K562 (cell line): ENCODE measurements around the gene ALDOC. TPM values are rescaled to one million over a fixed set of nuclear protein-coding genes. Genes with fewer than 3 reads are reported as not detected.

Experiments
- ATAC-seq: fragments of 200-7000 bp; cut with Tn5 transposase; 3 replicates; pipeline ENCODE4 v1.9.1; 2020; ENCODE audit warnings: moderate library complexity
- BruUV-seq: library from RNA; stranded (reverse); fragments of 400-500 nt; replicated peaks from 2 replicates; lab custom pipeline; 2021; lab: Mats Ljungman, UMichigan
- CTCF ChIA-PET: fragments of 300-600 bp; formaldehyde crosslinking; extraction: SDS; loops from one replicate; lab custom pipeline; 2021; ENCODE audit warnings: low intra/inter-chr PET ratio; lab: Yijun Ruan, JAX
- POLR2A ChIA-PET: fragments of 300-600, 350-650 bp; sonication (Branson Sonifier 250); formaldehyde crosslinking; extraction: SDS; loops from one replicate; lab custom pipeline; 2021; ENCODE audit warnings: antibody characterized with exemption, inconsistent platforms; lab: Yijun Ruan, JAX
- DNase-seq, 4 experiments: peaks; one replicate each; pipeline versions ENCODE4 v3.0.0 to v3.0.0-alpha.2; 2011 to 2018; ENCODE audit warnings: low spot score in 3 of 4, mixed read lengths in 3 of 4; ENCODE audit errors: extremely low read depth in 1 of 4
- FAIRE-seq: peaks from 2 replicates; lab custom pipeline; 2011; peaks lifted over from hg19 to GRCh38; lab: Jason Lieb, UNC
- H2AFZ ChIP-seq: 2 replicates; pipeline ENCODE4 v1.6.0; 2011; ENCODE audit warnings: low read depth, low read length, control low read depth, inconsistent platforms
- H3K27ac ChIP-seq: fragments of 200-600 bp; 3 replicates; pipeline ENCODE4 v1.8.0; 2011; ENCODE audit warnings: low read depth, mild to moderate bottlenecking, control low read depth, inconsistent platforms, low read length, moderate library complexity, mixed read lengths; ENCODE audit errors: extremely low read depth
- H3K27me3 ChIP-seq, 2 experiments: fragments of 300-600 bp in 1 of 2; 2 replicates in 1 of 2; 3 replicates in 1 of 2; pipeline versions ENCODE4 v1.6.0 to v1.8.0; 2011; ENCODE audit warnings: inconsistent platforms in 2 of 2, low read length in 2 of 2, mild to moderate bottlenecking in 1 of 2, mixed read lengths in 1 of 2, moderate library complexity in 1 of 2; ENCODE audit not compliant: control insufficient read depth in 2 of 2, insufficient read depth in 2 of 2
- H3K36me3 ChIP-seq: fragments of 300-600 bp; 3 replicates; pipeline ENCODE4 v1.8.0; 2011; ENCODE audit warnings: mild to moderate bottlenecking, low read length, inconsistent platforms; ENCODE audit not compliant: control insufficient read depth, insufficient read depth
- H3K4me1 ChIP-seq, 2 experiments: fragments of 200-600 bp in 1 of 2; replicated peaks in 1 of 2; 2 replicates in 1 of 2; 3 replicates in 1 of 2; pipeline versions ENCODE4 v1.5.1 to v1.8.0; 2011; ENCODE audit warnings: inconsistent platforms in 2 of 2, low read length in 2 of 2, mild to moderate bottlenecking in 1 of 2, mixed read lengths in 1 of 2, moderate library complexity in 1 of 2; ENCODE audit not compliant: control insufficient read depth in 2 of 2, insufficient read depth in 2 of 2
- H3K4me2 ChIP-seq: 2 replicates; pipeline ENCODE4 v1.6.1; 2011; ENCODE audit warnings: low read length, control low read depth, inconsistent platforms, mixed read lengths; ENCODE audit not compliant: insufficient read depth
- H3K4me3 ChIP-seq: fragments of 200-600 bp; sonication (generic), shearing (Covaris generic); 2 replicates; pipeline ENCODE4 v1.5.1; 2016; ENCODE audit warnings: control low read depth, inconsistent platforms
- H3K79me2 ChIP-seq: fragments of 200-600 bp; 3 replicates; pipeline ENCODE4 v1.8.0; 2011; ENCODE audit warnings: low read length, inconsistent platforms; ENCODE audit not compliant: control insufficient read depth, insufficient read depth
- H3K9ac ChIP-seq, 2 experiments: 2 replicates each; pipeline versions ENCODE4 v1.6.0 to v1.6.1; 2011; ENCODE audit warnings: low read depth in 2 of 2, low read length in 2 of 2, control low read depth in 1 of 2, inconsistent platforms in 1 of 2, mild to moderate bottlenecking in 1 of 2, mixed read lengths in 1 of 2; ENCODE audit not compliant: insufficient read depth in 1 of 2
- H3K9me1 ChIP-seq: one replicate; pipeline ENCODE4 v1.6.0; 2011; ENCODE audit warnings: inconsistent platforms, mild to moderate bottlenecking, low read length, moderate library complexity; ENCODE audit not compliant: control insufficient read depth, insufficient read depth
- H3K9me3 ChIP-seq: replicated peaks from 2 replicates; pipeline ENCODE4 v1.5.1; 2011; ENCODE audit warnings: low read depth, low read length, inconsistent platforms; ENCODE audit not compliant: control insufficient read depth, insufficient read depth
- H4K20me1 ChIP-seq: replicated peaks from 2 replicates; pipeline ENCODE4 v1.6.1; 2011; ENCODE audit warnings: low read length, inconsistent platforms, mixed read lengths; ENCODE audit not compliant: control insufficient read depth, insufficient read depth
- ARID4B ChIP-seq: sonication (generic); formaldehyde crosslinking; IDR thresholded peaks from 2 replicates; pipeline ENCODE4 v1.8.0; 2022; ENCODE audit warnings: mild to moderate bottlenecking, missing genetic modification reagents
- PATZ1 ChIP-seq: fragments of 250-450 bp; sonication (Bioruptor Pico); IDR thresholded peaks from 2 replicates; pipeline ENCODE4 v1.5.0; 2020; ENCODE audit warnings: mild to moderate bottlenecking, borderline replicate concordance
- TAF7 ChIP-seq: fragments of 450-650 bp; IDR thresholded peaks from 2 replicates; pipeline ENCODE4 v1.6.1; 2016; ENCODE audit warnings: missing genetic modification characterization, missing compliant biosample characterization
- TARDBP ChIP-seq: fragments of 450-650 bp; IDR thresholded peaks from 2 replicates; pipeline ENCODE4 v1.6.1; 2016
- WGBS: fragments of 100-300 bp; shearing (Covaris generic); methylation state at CpG from one replicate; pipeline ENCODE4 v1.1.6; 2016; ENCODE audit warnings: low coverage, mixed read lengths; ENCODE audit not compliant: insufficient coverage; ENCODE audit errors: missing lambda C conversion rate; 5-methylcytosine and 5-hydroxymethylcytosine counted together
- in situ Hi-C: fragments of 300-500 bp; cut with MboI; formaldehyde crosslinking; loops from 4 replicates; pipeline ENCODE4 v1.15.0; 2018; ENCODE audit warnings: inconsistent platforms, mixed read lengths
- intact Hi-C: fragments of 100-400 bp; cut with micrococcal nuclease; formaldehyde crosslinking; loops from 2 replicates; pipeline ENCODE4 v1.14.2; 2022
- polyA plus RNA-seq, 8 experiments: library from polyadenylated mRNA; depleted of rRNA in 4 of 8; stranded (reverse) in 5 of 8; unstranded in 3 of 8; fragments of >200 nt; fragmentation: Nextera tagmentation in 2 of 8; fragmentation: Illumina TruSeq in 1 of 8; extraction: Ambion mirVana in 2 of 8; extraction: Trizol in 1 of 8; gene quantifications; 2 replicates each; pipeline versions ENCODE4 v1.2.1 to v1.2.3, GENCODE V29; 2011 to 2014; ENCODE audit warnings: inconsistent platforms in 1 of 8, missing spikeins in 1 of 8
- total RNA-seq, 7 experiments: library from RNA; depleted of rRNA in 6 of 7; stranded (reverse); fragments of >200 nt in 6 of 7; fragmentation: Illumina TruSeq in 2 of 7; extraction: Trizol in 2 of 7; gene quantifications; 2 replicates each; pipeline versions ENCODE4 v1.2.1 to v1.2.3, GENCODE V29; 2011 to 2021; ENCODE audit warnings: low replicate concordance in 1 of 7
- TF ChIP-seq, protein P1 (sequence below): sonication (generic); formaldehyde crosslinking; IDR thresholded peaks from 2 replicates; pipeline ENCODE4 v1.8.0; 2023; ENCODE audit warnings: missing genetic modification reagents, mild to moderate bottlenecking, borderline replicate concordance
- TF ChIP-seq, protein P2 (sequence below), 2 experiments: IDR thresholded peaks; 2 replicates each; pipeline ENCODE4 v1.6.1; 2012; ENCODE audit warnings: improper control_type of control experiment in 2 of 2, low read depth in 2 of 2, low read length in 2 of 2, borderline replicate concordance in 1 of 2

Gene ALDOC
- total and polyA plus RNA-seq, 9 of the 15 experiments (the other 6 are each of a cell fraction or from before 2014, with no cell fraction given) = 43.2 to 263 (median 99.2) TPM

GRCh38 chr17:28547096-28547622, 29.5 kb downstream of the ALDOC start:
- Histone ChIP-seq H3K4me1 (peaks cover 6 to 10% of the 10 kb centered on the region in 2 experiments; a peak in 4 of 5 replicates), H3K27ac (no peak overlapping the region), H3K9ac (peak overlapping the region in 1 of 2 experiments; percentile 1; a peak in 1 of 4 replicates), H3K9me1 (peaks cover 4% of the 10 kb centered on the region), H2AFZ (no peak overlapping the region), H4K20me1 (no peaks in the 10 kb centered on the region), H3K9me3 (no peaks in the 10 kb centered on the region), H3K36me3 (0 out of 3 replicates have a peak, but pooled peaks cover 3% of the 10 kb centered on the region), H3K4me3 (no peak overlapping the region), H3K79me2 (peaks cover 3% of the 10 kb centered on the region; the same call in 2 of the 3 replicates), H3K4me2 (no peak overlapping the region), H3K27me3 (no peaks in the 10 kb centered on the region)
- intact Hi-C loops (loop anchor here (5.0 kb wide), 1 partner anchor 35 kb away; no protein-coding TSS in a partner anchor), in situ Hi-C loops (no loop called here)
- WGBS = 75% methylated on average over 14 of the region's 14 CpGs
- no TSS peak for BruUV-seq
- CTCF ChIA-PET = no interaction called here
- ATAC-seq (no peak), FAIRE-seq (no peak), DNase-seq (no peak)
- POLR2A ChIA-PET = interaction anchor here (0.7 to 1.4 kb wide), 3 partner anchors 11 to 52 kb away, joined by 3 read pairs; no protein-coding TSS in a partner anchor
- TF ChIP-seq TARDBP (no peak), ARID4B (CRISPR knock-in tag) (no peak), TAF7 (tag) (no peak), PATZ1 (CRISPR knock-in tag) (no peak)
- TF ChIP-seq, protein P1, sequence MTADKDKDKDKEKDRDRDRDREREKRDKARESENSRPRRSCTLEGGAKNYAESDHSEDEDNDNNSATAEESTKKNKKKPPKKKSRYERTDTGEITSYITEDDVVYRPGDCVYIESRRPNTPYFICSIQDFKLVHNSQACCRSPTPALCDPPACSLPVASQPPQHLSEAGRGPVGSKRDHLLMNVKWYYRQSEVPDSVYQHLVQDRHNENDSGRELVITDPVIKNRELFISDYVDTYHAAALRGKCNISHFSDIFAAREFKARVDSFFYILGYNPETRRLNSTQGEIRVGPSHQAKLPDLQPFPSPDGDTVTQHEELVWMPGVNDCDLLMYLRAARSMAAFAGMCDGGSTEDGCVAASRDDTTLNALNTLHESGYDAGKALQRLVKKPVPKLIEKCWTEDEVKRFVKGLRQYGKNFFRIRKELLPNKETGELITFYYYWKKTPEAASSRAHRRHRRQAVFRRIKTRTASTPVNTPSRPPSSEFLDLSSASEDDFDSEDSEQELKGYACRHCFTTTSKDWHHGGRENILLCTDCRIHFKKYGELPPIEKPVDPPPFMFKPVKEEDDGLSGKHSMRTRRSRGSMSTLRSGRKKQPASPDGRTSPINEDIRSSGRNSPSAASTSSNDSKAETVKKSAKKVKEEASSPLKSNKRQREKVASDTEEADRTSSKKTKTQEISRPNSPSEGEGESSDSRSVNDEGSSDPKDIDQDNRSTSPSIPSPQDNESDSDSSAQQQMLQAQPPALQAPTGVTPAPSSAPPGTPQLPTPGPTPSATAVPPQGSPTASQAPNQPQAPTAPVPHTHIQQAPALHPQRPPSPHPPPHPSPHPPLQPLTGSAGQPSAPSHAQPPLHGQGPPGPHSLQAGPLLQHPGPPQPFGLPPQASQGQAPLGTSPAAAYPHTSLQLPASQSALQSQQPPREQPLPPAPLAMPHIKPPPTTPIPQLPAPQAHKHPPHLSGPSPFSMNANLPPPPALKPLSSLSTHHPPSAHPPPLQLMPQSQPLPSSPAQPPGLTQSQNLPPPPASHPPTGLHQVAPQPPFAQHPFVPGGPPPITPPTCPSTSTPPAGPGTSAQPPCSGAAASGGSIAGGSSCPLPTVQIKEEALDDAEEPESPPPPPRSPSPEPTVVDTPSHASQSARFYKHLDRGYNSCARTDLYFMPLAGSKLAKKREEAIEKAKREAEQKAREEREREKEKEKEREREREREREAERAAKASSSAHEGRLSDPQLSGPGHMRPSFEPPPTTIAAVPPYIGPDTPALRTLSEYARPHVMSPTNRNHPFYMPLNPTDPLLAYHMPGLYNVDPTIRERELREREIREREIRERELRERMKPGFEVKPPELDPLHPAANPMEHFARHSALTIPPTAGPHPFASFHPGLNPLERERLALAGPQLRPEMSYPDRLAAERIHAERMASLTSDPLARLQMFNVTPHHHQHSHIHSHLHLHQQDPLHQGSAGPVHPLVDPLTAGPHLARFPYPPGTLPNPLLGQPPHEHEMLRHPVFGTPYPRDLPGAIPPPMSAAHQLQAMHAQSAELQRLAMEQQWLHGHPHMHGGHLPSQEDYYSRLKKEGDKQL = no peak
- TF ChIP-seq, protein P2, sequence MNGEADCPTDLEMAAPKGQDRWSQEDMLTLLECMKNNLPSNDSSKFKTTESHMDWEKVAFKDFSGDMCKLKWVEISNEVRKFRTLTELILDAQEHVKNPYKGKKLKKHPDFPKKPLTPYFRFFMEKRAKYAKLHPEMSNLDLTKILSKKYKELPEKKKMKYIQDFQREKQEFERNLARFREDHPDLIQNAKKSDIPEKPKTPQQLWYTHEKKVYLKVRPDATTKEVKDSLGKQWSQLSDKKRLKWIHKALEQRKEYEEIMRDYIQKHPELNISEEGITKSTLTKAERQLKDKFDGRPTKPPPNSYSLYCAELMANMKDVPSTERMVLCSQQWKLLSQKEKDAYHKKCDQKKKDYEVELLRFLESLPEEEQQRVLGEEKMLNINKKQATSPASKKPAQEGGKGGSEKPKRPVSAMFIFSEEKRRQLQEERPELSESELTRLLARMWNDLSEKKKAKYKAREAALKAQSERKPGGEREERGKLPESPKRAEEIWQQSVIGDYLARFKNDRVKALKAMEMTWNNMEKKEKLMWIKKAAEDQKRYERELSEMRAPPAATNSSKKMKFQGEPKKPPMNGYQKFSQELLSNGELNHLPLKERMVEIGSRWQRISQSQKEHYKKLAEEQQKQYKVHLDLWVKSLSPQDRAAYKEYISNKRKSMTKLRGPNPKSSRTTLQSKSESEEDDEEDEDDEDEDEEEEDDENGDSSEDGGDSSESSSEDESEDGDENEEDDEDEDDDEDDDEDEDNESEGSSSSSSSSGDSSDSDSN (IDR thresholded peaks at IDR 0.05; ENCODE audit: borderline replicate concordance in 1 of 2, low read depth in 2 of 2, low read length in 2 of 2) = no peak
